OCI-LY3 (cell line): ENCODE results near the gene KDM4E.

ENCODE experiments used
- H2AFZ ChIP-seq: fragments of 200-600, 300-600 bp; shearing (Covaris generic); 2 replicates; pipeline ENCODE4 v1.6.0; 2014; ENCODE audit warnings: antibody characterized with exemption, low read depth, low read length
- H3K27ac ChIP-seq: fragments of 200-600, 300-600 bp; sonication (generic); 2 replicates; pipeline ENCODE4 v1.5.1; 2014; ENCODE audit warnings: mild to moderate bottlenecking, low read length, moderate library complexity, mixed read lengths
- H3K27me3 ChIP-seq: fragments of 200-600, 300-600 bp; sonication (generic); 2 replicates; pipeline ENCODE4 v1.6.1; 2014; ENCODE audit warnings: low read depth, low read length, mixed read lengths
- H3K36me3 ChIP-seq: fragments of 200-600, 300-600 bp; sonication (generic); replicated peaks from 2 replicates; pipeline ENCODE3; 2014; ENCODE audit warnings: low read depth, low read length, mixed read lengths
- H3K4me1 ChIP-seq: fragments of 300-600, 200-600 bp; sonication (generic); 2 replicates; pipeline ENCODE4 v1.6.1; 2014; ENCODE audit warnings: low read length, mixed read lengths
- H3K4me2 ChIP-seq: fragments of 200-600, 300-600 bp; sonication (generic); 2 replicates; pipeline ENCODE4 v1.6.1; 2014; ENCODE audit warnings: low read length, mixed read lengths
- H3K4me3 ChIP-seq: fragments of 300-600, 200-600 bp; sonication (generic); 2 replicates; pipeline ENCODE4 v1.5.1; 2014; ENCODE audit warnings: antibody characterized with exemption, mild to moderate bottlenecking, low read length, moderate library complexity
- H3K79me2 ChIP-seq: fragments of 300-600, 200-600 bp; shearing (Covaris generic); 2 replicates; pipeline ENCODE4 v1.6.1; 2014; ENCODE audit warnings: mild to moderate bottlenecking, low read length, mixed read lengths
- H3K9ac ChIP-seq: fragments of 300-600, 200-600 bp; shearing (Covaris generic); 2 replicates; pipeline ENCODE4 v1.6.0; 2014; ENCODE audit warnings: mild to moderate bottlenecking, low read length, moderate library complexity
- H3K9me3 ChIP-seq: fragments of 200-600, 300-600 bp; shearing (Covaris generic); 2 replicates; pipeline ENCODE4 v1.6.1; 2014; ENCODE audit warnings: low read length, mixed read lengths; ENCODE audit not compliant: insufficient read depth
- H4K20me1 ChIP-seq: fragments of 200-600, 300-600 bp; sonication (generic); 2 replicates; pipeline ENCODE4 v1.6.1; 2016; ENCODE audit warnings: low read length, mixed read lengths; ENCODE audit not compliant: insufficient read depth
- CTCF ChIP-seq: fragments of 200-600, 300-600 bp; sonication (generic); IDR thresholded peaks from 2 replicates; pipeline ENCODE4 v1.5.1; 2014; ENCODE audit warnings: antibody characterized with exemption, low read length, low read depth
- EZH2phosphoT487 ChIP-seq: fragments of 200-600 bp; shearing (Covaris generic); IDR thresholded peaks from 2 replicates; pipeline ENCODE4 v1.6.1; 2018; ENCODE audit warnings: antibody characterized with exemption, mixed run types, low read depth

KDM4E gene

GRCh38 chr11:95072948-95073347 lies 47.9 kb downstream of the KDM4E start:
- peaks cover 15% of the 10 kb centered on the region for H3K79me2 ChIP-seq
- no peaks in the 10 kb centered on the region for H3K27me3 ChIP-seq
- no peak overlapping the region for H3K9ac ChIP-seq
- peaks cover 16% of the 10 kb centered on the region for H3K4me1 ChIP-seq
- no peaks in the 10 kb centered on the region for H4K20me1 ChIP-seq
- no peaks in the 10 kb centered on the region for H3K9me3 ChIP-seq
- TF ChIP-seq CTCF (no peak), EZH2phosphoT487 (no peak)
- no peaks in the 10 kb centered on the region for H3K36me3 ChIP-seq
- H3K27ac ChIP-seq = no peak overlapping the region
- no peak overlapping the region for H3K4me3 ChIP-seq
- H3K4me2 ChIP-seq = no peak overlapping the region
- H2AFZ ChIP-seq = no peak overlapping the region

- Histone ChIP-seq H4K20me1 (no peaks in the 10 kb centered on the region), H3K9me3 (no peaks in the 10 kb centered on the region), H3K27me3 (no peaks in the 10 kb centered on the region), H3K4me1 (peaks cover 8% of the 10 kb centered on the region), H2AFZ (no peak overlapping the region), H3K27ac (no peak overlapping the region), H3K9ac (no peak overlapping the region), H3K79me2 (no peaks in the 10 kb centered on the region), H3K4me3 (no peak overlapping the region), H3K4me2 (no peak overlapping the region), H3K36me3 (no peaks in the 10 kb centered on the region)
- TF ChIP-seq CTCF (no peak), EZH2phosphoT487 (no peak)
These were observed 49.9 kb downstream of the KDM4E start for GRCh38 chr11:95074792-95075563.

- TF ChIP-seq CTCF = no peak
- TF ChIP-seq EZH2phosphoT487 = no peak
- no peaks in the 10 kb centered on the region for H3K9me3 ChIP-seq
- no peak overlapping the region for H2AFZ ChIP-seq
- no peaks in the 10 kb centered on the region for H3K36me3 ChIP-seq
- no peak overlapping the region for H3K27ac ChIP-seq
- H4K20me1 ChIP-seq = no peaks in the 10 kb centered on the region
- H3K4me2 ChIP-seq = peak overlapping the region; percentile 17; the same call in 1 of the 2 replicates
- H3K4me1 ChIP-seq = peaks cover 8% of the 10 kb centered on the region
- no peak overlapping the region for H3K9ac ChIP-seq
- no peaks in the 10 kb centered on the region for H3K27me3 ChIP-seq
- no peak overlapping the region for H3K4me3 ChIP-seq
- no peaks in the 10 kb centered on the region for H3K79me2 ChIP-seq
These were observed 51.4 kb downstream of the KDM4E start for GRCh38 chr11:95076416-95076815.

- peaks cover 8% of the 10 kb centered on the region for H3K4me1 ChIP-seq
- no peaks in the 10 kb centered on the region for H3K36me3 ChIP-seq
- H3K4me3 ChIP-seq = no peak overlapping the region
- H2AFZ ChIP-seq = no peak overlapping the region
- no peak for TF ChIP-seq CTCF
- no peak for TF ChIP-seq EZH2phosphoT487
- no peak overlapping the region for H3K27ac ChIP-seq
- H3K9me3 ChIP-seq = no peaks in the 10 kb centered on the region
- H3K9ac ChIP-seq = no peak overlapping the region
- no peaks in the 10 kb centered on the region for H3K27me3 ChIP-seq
- H3K79me2 ChIP-seq = no peaks in the 10 kb centered on the region
- H4K20me1 ChIP-seq = no peaks in the 10 kb centered on the region
- H3K4me2 ChIP-seq = no peak overlapping the region
These were observed 51.9 kb downstream of the KDM4E start for GRCh38 chr11:95076981-95077380.
